NCI-H2171 treated with DMSO at 0.1 percent for 48 hours (cell line): Measurements from ENCODE around the gene MECP2.

Experiments used
- DNase-seq: peaks from one replicate; lab custom pipeline; 2025; lab: John Stamatoyannopoulos, UW

Gene MECP2

DNA sequence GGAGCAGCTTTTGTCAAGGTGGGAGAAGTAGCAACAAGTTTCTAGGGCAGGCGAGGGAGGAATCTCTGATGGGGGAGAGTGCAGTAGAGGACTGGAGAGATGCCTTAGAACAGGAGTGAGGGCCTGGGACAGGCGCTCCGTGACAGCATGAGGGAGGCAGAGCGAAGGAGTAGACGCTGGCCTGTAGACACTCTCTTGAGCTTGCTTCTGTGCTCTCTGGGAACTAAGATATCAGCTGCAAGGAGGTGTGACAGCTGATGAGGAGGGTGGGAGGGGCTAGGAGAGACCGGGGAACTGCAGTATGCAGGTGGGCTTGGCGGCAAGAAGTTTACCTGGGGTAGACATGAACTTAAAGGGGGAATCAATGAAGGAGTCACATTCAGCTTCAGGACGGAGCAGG lies 35.7 kb downstream of the MECP2 start:
- no peak for DNase-seq

- no peak for DNase-seq
These were observed 37.7 kb downstream of the MECP2 start for GRCh38 chrX:154059729-154060245.

- no peak for DNase-seq
These were observed 38.3 kb downstream of the MECP2 start for GRCh38 chrX:154059231-154059630.

DNA sequence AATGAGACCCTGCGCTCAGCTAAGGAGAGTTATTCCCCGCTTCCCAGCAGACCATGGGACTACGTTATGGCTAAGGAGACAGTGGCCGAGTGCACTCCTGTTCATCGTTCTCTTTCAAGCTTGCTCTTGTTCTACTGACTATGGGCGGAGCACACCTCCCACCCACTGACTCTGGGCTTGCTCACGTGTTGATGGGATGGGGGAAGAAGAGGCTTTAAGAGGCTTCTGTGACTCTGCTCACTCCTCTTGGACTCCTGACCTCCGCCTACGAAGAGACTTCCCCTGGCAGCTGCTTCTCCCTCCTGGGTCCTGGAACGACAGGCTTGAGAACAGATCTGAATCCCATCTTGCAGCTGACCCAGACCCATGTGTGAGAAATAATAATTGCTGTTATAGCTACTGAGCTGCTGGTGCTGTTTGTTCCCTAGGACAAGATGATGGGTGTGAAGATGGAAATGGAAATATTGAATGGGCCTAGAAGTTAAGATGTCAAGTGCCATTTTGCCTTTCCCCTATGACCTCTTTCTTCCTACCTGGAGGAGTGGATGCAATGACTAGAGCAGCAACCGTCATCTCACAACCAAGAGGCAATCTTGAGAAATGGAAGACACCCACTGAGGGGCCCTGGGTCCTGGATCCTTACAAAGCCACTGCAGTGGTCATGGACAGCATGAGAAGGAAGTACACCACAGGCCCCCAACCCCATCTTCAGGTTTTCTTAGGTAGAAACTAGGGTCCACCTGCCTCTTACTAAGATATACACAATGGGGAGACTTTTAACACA lies 39.1 kb downstream of the MECP2 start:
- no peak for DNase-seq

GRCh38 chrX:154057791-154058190 lies 39.7 kb downstream of the MECP2 start:
- DNase-seq, result no peak

DNA sequence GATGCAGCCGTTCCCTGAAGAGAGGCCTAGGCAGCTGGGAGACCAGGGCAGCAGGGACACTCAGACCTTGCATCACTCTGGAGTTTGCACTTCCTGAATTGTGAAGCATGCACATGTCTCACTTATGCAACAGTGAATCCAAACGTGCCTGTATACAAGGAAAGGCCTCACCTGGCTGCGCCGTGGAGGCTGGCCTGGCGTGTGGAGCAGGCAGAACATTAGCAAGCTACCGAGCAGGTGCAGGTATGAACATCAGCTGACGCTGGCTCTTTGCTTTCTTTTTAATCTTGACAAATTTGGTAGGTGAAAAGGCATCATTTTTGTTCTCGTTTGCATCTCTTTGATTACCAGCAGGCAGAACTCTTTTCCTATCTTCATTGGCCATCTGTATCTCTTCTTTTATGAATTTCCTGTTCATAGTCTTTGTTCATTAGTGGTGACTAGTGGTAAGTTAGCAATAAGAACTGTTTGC lies 40.7 kb downstream of the MECP2 start:
- no peak for DNase-seq

GRCh38 chrX:154051201-154051810 lies 46.2 kb downstream of the MECP2 start:
- DNase-seq, result peak; percentile 23

DNA sequence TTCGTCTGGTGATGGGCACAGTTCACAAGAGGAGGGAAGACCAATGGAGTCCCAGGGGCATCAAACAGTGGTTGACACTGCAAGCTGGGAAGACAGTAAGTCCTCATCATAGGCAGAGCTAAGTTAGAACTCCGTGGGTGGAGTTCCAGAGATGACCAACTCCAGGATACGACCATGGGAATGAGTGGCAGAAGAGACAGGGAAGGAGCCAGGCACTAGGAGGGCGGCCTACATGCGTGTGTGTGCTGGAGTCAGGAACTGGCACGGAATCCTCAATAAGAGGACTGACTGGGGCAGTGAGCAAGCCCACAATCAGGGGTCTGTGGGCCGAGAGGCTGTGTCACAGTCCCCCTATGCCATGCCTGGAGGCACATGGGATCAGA lies 47.4 kb downstream of the MECP2 start:
- DNase-seq, result no peak

DNA sequence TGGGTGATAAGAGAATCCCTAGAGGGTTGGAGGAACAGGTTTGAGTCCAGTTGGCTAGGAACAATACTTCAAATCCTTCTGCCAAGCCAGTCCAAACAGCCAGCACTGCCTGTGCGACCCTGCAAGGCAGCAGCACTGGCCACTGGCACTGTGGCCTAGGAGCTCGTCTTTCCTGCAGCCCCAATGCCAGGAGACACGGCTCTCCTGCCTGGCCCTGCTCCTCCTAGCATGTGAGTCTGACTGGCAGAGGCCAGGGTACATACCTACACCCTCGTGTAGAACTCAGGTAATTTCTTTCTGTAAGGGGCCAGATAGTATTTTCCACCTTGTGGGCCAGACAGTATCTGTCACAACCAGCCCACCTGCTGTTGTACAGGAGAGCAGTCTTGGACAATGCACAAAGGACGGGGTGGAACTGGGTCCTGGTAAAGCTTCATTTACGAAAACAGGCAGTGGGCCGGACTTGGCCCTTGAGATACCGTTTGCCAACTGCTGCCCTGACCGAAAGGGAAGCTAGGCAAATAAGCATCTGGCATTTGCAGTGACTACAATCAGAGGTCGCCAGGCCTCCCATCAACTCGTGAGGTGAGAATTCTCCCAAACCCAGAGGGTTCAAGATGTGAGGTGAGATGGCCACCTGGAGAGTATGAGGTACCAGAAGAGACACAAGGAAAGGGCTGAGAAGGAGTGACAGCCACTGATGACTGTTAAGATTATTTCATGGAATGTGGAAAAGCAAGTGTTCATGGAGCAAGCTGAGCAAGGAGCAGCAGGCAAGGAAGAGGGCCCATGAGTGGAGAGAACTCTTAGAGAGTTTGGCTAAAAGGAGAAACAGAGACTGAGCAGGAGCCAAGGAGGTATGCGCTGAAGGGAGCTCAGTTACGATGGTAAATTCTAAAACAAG lies 48.1 kb downstream of the MECP2 start:
- no peak for DNase-seq

DNA sequence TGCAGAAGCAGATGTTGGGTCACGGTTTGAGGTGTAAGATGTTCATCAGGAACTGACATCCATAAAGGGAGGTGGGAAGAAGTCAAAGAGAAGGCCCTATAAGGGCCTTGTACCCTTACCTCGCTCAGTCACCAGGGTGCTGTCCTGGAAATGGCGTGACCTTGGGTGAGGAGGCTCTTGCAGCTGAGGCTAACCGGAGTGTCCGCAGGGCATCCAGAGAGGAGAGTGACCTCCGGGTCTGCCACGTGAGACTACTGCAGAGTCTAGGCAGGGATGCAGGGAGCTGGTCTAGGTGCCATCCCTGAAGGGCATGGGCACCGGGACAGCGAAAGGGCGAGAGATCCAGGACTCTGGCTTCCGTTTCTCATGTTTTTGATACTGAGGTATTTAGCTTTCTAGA lies 49.1 kb downstream of the MECP2 start:
- DNase-seq, result no peak

DNA sequence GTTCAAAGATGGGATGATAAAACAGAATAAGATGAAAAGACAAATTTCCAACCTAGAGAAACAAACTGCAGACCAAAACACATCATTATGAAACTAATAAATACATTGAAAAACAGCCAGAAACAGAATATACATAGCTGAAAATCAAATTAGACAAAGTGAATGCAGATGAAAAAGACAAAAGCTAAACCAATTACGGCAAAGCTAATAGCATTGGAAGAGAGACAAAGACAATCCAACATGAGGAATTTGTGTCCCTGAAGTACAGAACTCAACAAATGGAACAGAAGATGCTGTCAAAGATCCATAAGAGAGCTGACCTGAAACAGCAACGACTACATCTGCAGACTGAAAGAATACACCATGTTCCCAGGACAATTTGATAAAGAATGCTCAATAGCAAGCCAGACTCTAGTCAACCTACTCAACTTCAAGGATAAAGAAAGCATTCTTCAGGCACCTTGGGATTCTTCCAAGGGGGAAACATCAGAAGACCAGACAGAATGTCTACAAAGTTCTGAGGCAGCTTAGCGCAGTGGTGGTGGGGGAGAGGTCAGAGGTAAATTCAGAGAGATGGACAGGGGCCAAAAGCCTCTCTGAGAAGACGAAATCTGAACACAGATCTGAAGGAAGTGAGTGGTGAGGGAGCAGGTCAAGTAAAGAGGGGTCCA lies 50.4 kb downstream of the MECP2 start:
- no peak for DNase-seq

DNA sequence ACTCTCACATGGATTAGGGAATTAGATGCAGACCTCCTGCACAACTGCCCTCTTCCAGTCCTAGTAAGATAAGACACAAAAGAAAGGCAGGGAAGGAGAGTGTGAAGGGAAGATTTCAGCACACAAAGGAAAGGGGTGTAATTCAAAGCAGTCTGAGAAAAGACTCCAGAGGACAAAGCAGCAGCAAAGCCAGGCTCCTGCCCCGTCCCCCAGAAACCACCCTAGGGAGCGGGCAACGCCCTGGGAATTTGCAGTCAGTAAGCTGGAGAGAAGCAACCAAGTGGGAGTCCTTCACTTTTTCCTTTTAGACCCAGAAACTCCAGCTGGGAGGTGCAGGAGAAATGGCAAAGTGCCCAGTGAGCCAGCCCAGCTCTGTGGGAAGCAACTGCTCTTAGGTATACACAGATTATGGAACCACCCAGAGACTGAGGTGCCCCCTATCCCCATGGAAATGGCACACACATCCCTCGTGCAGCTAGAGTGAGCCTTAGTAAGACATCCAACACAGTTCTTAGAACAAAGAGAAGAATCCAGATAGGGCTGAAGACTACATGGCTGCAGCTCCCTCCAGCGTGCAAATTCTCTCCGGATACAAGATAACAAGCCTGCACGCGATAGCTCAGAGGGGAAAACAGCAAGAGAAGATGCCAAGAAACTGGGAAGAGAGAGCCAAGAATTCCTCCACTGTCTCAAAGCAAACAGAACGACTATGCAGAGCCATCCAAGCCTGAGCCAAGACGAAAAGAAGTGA lies 51.3 kb downstream of the MECP2 start:
- DNase-seq, result peak; percentile 28

DNA sequence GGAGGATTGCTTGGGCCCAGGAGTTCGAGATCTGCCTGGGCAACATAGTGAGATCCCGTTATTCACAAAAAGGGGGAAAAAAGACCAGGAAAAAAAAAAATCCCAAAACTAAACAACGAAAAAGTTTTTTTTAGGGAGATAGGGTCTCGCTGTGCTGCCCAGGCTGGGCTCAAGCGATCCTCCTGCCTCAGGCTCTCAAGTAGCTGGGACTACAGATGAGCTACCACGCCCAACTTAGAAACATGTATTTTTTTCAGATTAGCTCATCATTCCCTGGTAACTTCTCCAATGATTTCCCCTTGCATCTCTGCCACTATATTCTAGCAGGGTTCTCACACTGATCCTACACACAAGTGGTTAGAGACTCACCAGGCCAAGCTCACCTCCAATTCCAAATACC lies 53.4 kb downstream of the MECP2 start:
- no peak for DNase-seq

DNA sequence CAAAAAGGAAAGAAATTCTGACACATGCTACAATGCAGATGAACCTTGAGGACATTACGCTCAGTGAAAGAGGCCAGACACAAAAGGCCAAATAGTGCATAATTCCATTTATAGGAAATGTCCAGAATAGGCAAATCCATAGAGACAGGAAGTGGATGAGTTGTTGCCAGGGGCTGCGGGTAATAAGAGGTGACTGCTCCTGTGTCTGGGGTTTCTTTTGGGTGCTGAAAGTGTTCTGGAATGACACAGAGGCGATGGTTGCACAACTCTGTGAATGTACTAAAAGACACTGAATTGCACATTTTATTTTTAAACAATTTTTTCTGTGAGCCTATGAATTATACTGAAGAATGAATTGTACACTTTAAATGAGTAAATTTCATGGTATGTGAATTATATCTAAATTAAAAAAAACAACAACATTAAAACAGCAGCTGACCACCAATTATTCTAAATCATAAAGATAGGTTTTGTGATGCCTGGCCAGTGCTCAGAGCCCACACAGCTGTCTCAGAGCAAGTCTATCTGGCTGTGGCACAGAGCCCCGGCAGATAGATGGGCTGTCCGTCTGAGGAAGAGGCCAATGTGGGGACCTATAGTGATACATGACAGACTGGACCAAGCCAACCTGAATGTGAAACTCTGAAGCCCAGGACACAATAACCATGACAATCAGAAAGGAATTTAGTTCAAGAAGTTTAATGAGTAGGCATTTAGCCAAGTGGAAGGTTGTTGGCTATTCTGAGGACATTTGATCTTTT lies 54.3 kb downstream of the MECP2 start:
- no peak for DNase-seq

- no peak for DNase-seq
These were observed 56.7 kb downstream of the MECP2 start for GRCh38 chrX:154040863-154041262.

- no peak for DNase-seq
These were observed 57.2 kb downstream of the MECP2 start for GRCh38 chrX:154040307-154040756.

GRCh38 chrX:154039577-154039976 lies 57.9 kb downstream of the MECP2 start:
- DNase-seq, result no peak

- no peak for DNase-seq
These were observed 58.9 kb downstream of the MECP2 start for GRCh38 chrX:154038656-154039055.

DNA sequence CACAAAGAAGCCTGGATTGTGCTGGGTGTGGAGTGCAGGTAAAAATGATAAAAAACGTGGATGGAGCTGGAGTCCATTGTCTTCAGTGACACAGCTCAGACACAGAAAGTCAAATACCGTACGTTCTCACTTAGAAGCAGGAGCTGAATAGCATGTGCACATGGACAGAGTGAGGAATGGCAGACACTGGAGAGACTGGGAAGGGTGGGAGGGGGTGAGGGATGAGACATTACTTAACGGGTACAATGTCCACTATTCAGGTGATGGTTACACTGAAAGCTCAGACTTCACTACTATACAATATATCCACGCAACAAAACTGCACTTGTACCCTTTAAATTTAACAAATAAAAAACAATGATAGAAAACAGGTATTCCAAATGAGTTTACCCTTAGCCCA lies 59.8 kb downstream of the MECP2 start:
- DNase-seq, result no peak

GRCh38 chrX:154036513-154036912 lies 61.0 kb downstream of the MECP2 start:
- no peak for DNase-seq
